OCI-LY7 (cell line): ENCODE data around the gene CLMN. TPM values are rescaled to one million over a fixed set of nuclear protein-coding genes. Genes with fewer than 3 reads are reported as not detected.

Source experiments
- BruUV-seq: library from RNA; stranded (reverse); fragments of 400-500 nt; replicated peaks from 2 replicates; lab custom pipeline; 2021; lab: Mats Ljungman, UMichigan
- CTCF ChIA-PET: fragments of 300-600 bp; sonication (Branson Sonifier 250); formaldehyde crosslinking; loops from one replicate; lab custom pipeline; 2022; ENCODE audit warnings: antibody characterized with exemption; ENCODE audit not compliant: unreplicated experiment; lab: Charles Lee
- POLR2A ChIA-PET: fragments of 300-600 bp; sonication (Branson Sonifier 250); formaldehyde crosslinking; loops from one replicate; lab custom pipeline; 2022; ENCODE audit warnings: antibody characterized with exemption; lab: Charles Lee
- DNase-seq: peaks from one replicate; pipeline ENCODE4 v3.0.0-alpha.2; 2015; ENCODE audit warnings: low spot score
- H2AFZ ChIP-seq: fragments of 200-600 bp; sonication (generic), shearing (Covaris generic); 2 replicates; pipeline ENCODE4 v1.6.1; 2014; ENCODE audit warnings: mild to moderate bottlenecking, antibody characterized with exemption, low read length, moderate library complexity
- H3K27ac ChIP-seq: fragments of 200-600 bp; sonication (generic); 2 replicates; pipeline ENCODE4 v1.5.1; 2014; ENCODE audit warnings: mixed run types, low read depth, mild to moderate bottlenecking, moderate library complexity, low read length, inconsistent platforms; ENCODE audit not compliant: poor library complexity, severe bottlenecking
- H3K36me3 ChIP-seq: fragments of 200-600 bp; sonication (generic); 2 replicates; pipeline ENCODE4 v1.6.1; 2014; ENCODE audit warnings: mild to moderate bottlenecking, antibody characterized with exemption, low read length, moderate library complexity, mixed read lengths; ENCODE audit not compliant: insufficient read depth
- H3K4me1 ChIP-seq: fragments of 200-600 bp; sonication (generic); 2 replicates; pipeline ENCODE4 v1.5.1; 2014; ENCODE audit warnings: mild to moderate bottlenecking, low read length; ENCODE audit not compliant: insufficient read depth, poor library complexity, severe bottlenecking
- H3K4me2 ChIP-seq: fragments of 200-600 bp; sonication (generic); 2 replicates; pipeline ENCODE4 v1.6.1; 2014; ENCODE audit warnings: mild to moderate bottlenecking, low read length
- H3K4me3 ChIP-seq: fragments of 200-600 bp; sonication (generic); 2 replicates; pipeline ENCODE4 v1.5.1; 2014; ENCODE audit warnings: mild to moderate bottlenecking, low read depth, low read length; ENCODE audit not compliant: poor library complexity, severe bottlenecking
- H3K79me2 ChIP-seq: fragments of 200-600 bp; sonication (generic); 2 replicates; pipeline ENCODE4 v1.6.1; 2016; ENCODE audit warnings: low read depth, mild to moderate bottlenecking, low read length, moderate library complexity, mixed read lengths; ENCODE audit not compliant: insufficient read depth
- H3K9me2 ChIP-seq: fragments of 200-600 bp; sonication (generic); 2 replicates; pipeline ENCODE4 v1.6.1; 2016; ENCODE audit warnings: mild to moderate bottlenecking, low read length, mixed read lengths; ENCODE audit not compliant: insufficient read depth
- H3K9me3 ChIP-seq: fragments of 200-600 bp; sonication (generic); 2 replicates; pipeline ENCODE4 v1.6.1; 2014; ENCODE audit warnings: mild to moderate bottlenecking, mixed run types, low read length, mixed read lengths
- H4K20me1 ChIP-seq: fragments of 200-600 bp; sonication (generic); 2 replicates; pipeline ENCODE4 v1.6.1; 2014; ENCODE audit warnings: mild to moderate bottlenecking, antibody characterized with exemption, low read length, moderate library complexity, mixed read lengths; ENCODE audit not compliant: insufficient read depth
- EZH2phosphoT487 ChIP-seq: fragments of 200-600 bp; sonication (generic); IDR thresholded peaks from 2 replicates; pipeline ENCODE4 v1.6.1; 2018; ENCODE audit warnings: low read depth, borderline replicate concordance, mild to moderate bottlenecking, mixed run types, antibody characterized with exemption, low read length, moderate library complexity, mixed read lengths
- intact Hi-C: fragments of 100-400 bp; cut with micrococcal nuclease; formaldehyde crosslinking; loops from one replicate; pipeline ENCODE4 v1.10.0; 2022; ENCODE audit not compliant: unreplicated experiment
- total RNA-seq, 2 experiments: library from RNA; depleted of rRNA in 1 of 2; stranded (reverse); fragments of >200 nt in 1 of 2; shearing (Covaris generic) in 1 of 2; gene quantifications; 2 replicates each; pipeline ENCODE4 v1.2.3, GENCODE V29; 2014 to 2022
- TF ChIP-seq, protein P1 (sequence below): fragments of 200-600 bp; sonication (generic); conservative IDR thresholded peaks from 2 replicates; pipeline ENCODE4 v1.5.1; 2014; ENCODE audit warnings: mild to moderate bottlenecking, antibody characterized with exemption, low read length, moderate library complexity, mixed read lengths

The CLMN gene
- total RNA-seq, 2 experiments from 2014 or later, result 6.8 to 12.0 TPM

DNA sequence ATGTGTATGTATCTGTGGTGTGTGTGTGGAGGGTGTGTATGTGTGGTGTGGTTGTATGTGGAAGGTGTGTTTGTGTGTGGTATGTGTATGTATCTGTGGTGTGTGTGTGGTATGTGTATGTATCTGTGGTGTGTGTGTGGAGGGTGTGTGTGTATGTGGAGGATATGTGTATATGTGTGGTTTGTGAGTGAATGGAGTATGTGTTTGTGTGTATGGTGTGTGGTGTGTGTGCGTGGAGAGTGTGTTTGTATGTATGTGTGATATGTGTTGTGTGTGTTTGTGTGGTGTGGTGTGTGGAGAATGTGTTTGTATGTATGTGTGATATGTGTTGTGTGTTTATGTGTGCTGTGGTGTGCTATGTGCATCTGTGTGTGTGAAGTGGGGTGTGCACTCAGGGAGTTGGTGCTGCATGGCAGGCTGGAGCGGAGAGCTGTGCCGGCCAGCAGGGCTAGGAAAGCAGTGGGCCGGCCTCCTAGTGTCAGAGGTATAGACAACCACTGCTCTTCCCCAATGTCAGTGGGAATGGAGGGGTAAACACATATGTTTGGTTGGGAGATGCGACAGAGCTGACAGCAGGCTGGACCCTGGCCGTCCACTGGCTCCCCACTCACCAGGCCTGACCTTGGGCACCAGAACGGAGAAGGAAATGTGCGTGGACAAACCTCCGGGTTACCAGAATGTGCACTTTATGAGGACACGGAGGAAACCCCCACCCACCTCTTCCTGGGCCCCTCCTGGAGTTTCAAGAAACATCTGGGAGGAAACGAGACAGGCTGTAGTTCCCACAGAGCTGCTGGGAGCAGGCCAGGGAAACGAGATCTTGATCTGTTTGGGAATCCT, 60.7 kb downstream of the CLMN start:
- H3K9me2 ChIP-seq, result no peaks in the 10 kb centered on the region
- peak overlapping the region; percentile 53 for H3K4me2 ChIP-seq
- no peaks in the 10 kb centered on the region for H3K36me3 ChIP-seq
- DNase-seq, result no peak
- H3K4me1 ChIP-seq, result peaks cover 55% of the 10 kb centered on the region
- H3K79me2 ChIP-seq, result no peaks in the 10 kb centered on the region
- H3K4me3 ChIP-seq, result no peak overlapping the region
- no peaks in the 10 kb centered on the region for H3K9me3 ChIP-seq
- TF ChIP-seq, protein P1, sequence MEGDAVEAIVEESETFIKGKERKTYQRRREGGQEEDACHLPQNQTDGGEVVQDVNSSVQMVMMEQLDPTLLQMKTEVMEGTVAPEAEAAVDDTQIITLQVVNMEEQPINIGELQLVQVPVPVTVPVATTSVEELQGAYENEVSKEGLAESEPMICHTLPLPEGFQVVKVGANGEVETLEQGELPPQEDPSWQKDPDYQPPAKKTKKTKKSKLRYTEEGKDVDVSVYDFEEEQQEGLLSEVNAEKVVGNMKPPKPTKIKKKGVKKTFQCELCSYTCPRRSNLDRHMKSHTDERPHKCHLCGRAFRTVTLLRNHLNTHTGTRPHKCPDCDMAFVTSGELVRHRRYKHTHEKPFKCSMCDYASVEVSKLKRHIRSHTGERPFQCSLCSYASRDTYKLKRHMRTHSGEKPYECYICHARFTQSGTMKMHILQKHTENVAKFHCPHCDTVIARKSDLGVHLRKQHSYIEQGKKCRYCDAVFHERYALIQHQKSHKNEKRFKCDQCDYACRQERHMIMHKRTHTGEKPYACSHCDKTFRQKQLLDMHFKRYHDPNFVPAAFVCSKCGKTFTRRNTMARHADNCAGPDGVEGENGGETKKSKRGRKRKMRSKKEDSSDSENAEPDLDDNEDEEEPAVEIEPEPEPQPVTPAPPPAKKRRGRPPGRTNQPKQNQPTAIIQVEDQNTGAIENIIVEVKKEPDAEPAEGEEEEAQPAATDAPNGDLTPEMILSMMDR, result no peak
- no peak for TF ChIP-seq EZH2phosphoT487
- CTCF ChIA-PET, result interaction anchor here (0.6 kb wide), 1 partner anchor 228 kb away, joined by 3 read pairs; no protein-coding TSS in a partner anchor
- no peaks in the 10 kb centered on the region for H4K20me1 ChIP-seq
- intact Hi-C loops, result no loop called here
- H3K27ac ChIP-seq, result peak overlapping the region; percentile 1
- no TSS peak for BruUV-seq
- POLR2A ChIA-PET, result no interaction called here
- no peak overlapping the region for H2AFZ ChIP-seq

GRCh38 chr14:95258156-95258555, 61.6 kb downstream of the CLMN start:
- POLR2A ChIA-PET, result no interaction called here

GRCh38 chr14:95257521-95257920, 62.2 kb downstream of the CLMN start:
- Histone ChIP-seq H3K36me3 (no peaks in the 10 kb centered on the region), H3K9me3 (no peaks in the 10 kb centered on the region), H4K20me1 (no peaks in the 10 kb centered on the region), H2AFZ (no peak overlapping the region), H3K4me3 (no peak overlapping the region), H3K4me2 (no peak overlapping the region), H3K27ac (no peak overlapping the region), H3K79me2 (no peaks in the 10 kb centered on the region), H3K4me1 (peaks cover 45% of the 10 kb centered on the region), H3K9me2 (no peaks in the 10 kb centered on the region)
- ChIA-PET POLR2A (no interaction called here), CTCF (no interaction called here)
- DNase-seq, result no peak
- intact Hi-C loops, result no loop called here
- BruUV-seq, result no TSS peak
- TF ChIP-seq, protein P1, result no peak
- TF ChIP-seq EZH2phosphoT487, result no peak

More at GRCh38 chr14:95258156-95258555, 61.6 kb downstream of the CLMN start:
- Histone ChIP-seq H2AFZ (no peak overlapping the region), H3K36me3 (no peaks in the 10 kb centered on the region), H3K9me3 (no peaks in the 10 kb centered on the region), H4K20me1 (no peaks in the 10 kb centered on the region), H3K4me1 (peaks cover 51% of the 10 kb centered on the region), H3K79me2 (no peaks in the 10 kb centered on the region), H3K4me2 (no peak overlapping the region), H3K9me2 (no peaks in the 10 kb centered on the region), H3K4me3 (no peak overlapping the region), H3K27ac (no peak overlapping the region)
- intact Hi-C loops, result no loop called here
- DNase-seq, result no peak
- BruUV-seq, result no TSS peak
- CTCF ChIA-PET, result no interaction called here
- no peak for TF ChIP-seq EZH2phosphoT487
